ENCODE results near the gene KEAP1.
"Not testable (repeated sequence)": the region's sequence is repeated elsewhere in the genome, so short reads cannot be mapped to it uniquely, and the experiment has no call there.

KEAP1 gene

DNA sequence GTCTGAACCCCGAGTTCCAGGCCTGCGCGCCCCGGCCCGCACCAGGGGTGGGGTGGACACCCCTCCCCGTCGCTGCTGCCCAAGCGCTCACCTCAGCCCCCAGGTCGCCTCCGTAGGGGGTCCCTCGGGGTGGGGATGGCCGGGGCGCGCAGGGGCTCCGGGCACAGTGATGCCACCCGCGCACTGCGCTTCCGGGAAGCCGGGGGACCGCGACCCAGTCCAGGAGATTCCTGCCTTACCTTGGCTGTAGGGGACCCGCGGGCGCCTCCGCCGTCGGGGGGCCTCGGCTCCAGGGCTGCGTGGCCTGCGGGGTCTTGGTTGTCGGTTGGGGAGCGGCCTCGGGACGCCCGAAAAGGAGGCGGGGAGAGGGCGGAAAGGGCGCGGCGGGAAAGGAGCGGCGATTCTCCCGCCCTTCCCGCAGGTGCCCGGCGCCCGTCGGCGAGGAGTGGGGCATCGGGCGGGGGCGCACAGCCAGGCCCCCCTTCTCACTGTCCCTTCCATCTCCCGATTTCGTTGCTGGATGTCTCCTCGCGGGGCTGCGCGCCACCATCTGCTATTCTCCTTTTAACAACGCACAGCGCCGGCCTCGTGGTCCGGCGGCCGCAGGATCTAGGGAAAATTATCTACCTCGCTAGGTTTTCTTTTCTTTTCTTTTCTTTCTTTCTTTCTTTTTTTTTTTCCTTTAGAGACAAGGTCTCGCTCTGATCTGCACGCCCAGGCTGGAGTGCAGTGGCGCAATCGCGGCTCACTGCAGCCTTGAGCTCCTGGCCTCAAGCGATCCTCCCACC, at the start of gene KEAP1:
Gene KEAP1, minus strand, starts transcription at position 355 of the 788 bp plus-strand sequence. CDS start 3,323 bp downstream, outside the sequence.
- peak; percentile 53 for DNase-seq (ENCODE audit: low spot score)

DNA sequence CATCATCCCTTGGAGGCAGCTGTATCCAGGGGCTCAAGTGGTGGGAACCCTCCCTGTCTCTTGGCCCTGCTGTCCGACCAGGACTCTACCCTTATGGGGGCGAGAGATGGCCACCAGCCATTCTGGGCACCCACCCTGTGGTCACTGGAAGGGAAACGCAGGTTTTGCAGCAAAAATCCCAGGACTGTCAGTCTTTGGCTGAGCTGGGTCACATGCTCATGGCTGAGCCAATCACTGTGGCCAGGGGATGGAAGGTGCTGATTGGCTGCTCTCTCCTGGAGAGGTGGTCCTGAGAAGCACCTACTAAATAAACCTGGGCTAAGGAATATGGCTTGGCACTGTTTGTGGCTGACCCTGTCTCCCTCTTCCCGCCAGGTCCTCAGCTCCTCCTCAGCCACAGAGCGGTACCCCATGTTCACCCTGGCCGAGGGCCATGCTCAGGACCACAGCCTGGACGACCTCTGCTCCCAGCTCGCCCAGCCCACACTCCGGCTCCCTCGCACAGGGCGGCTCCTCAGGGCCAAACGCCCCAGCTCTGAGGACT, 49.4 kb upstream of the KEAP1 start:
- peak; percentile 50 for DNase-seq (ENCODE audit: low spot score)

DNA sequence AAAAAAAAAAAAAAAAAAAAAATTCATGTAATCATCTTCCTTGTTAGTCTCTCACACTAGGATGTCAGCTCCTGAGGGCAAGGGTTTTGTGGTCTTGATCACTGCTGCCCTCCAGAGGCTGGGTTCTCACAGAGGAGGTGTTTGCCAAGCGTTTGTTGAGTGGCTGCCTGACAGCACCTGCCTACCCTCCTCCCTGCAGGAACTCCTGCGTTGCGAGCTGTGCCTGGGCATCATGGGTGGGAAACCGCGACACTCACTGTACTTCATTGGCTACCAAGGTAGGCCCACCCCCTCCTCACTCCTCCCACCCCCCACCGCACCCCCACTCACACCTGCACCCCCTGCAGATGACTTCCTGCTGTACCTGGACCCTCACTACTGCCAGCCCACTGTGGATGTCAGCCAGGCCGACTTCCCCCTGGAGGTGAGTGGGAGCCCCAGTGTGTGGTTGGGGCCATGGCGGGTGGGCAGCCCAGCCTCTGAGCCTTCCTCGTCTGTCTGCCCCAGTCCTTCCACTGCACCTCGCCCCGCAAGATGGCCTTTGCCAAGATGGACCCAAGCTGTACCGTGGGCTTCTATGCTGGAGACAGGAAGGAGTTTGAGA, 48.6 kb upstream of the KEAP1 start:
- DNase-seq (ENCODE audit: low spot score): no peak

DNA sequence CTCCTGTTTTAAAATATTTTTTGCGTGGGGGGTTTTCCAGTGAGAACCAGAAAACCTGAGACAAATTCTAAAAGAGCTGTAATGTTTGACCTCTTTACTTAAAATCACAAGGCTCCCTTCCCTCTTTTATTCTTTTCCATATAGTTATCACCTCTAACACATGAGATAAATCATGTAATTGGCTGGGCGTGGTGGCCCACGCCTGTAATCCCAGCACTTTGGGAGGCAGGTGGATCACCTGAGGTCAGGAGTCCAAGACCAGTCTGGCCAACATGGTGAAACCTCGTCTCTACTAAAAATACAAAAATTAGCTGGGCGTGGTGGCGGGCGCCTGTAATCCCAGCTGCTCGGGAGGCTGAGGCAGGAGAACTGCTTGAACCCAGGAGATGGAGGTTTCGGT, 47.9 kb upstream of the KEAP1 start:
- DNase-seq (ENCODE audit: low spot score): not testable (repeated sequence)

DNA sequence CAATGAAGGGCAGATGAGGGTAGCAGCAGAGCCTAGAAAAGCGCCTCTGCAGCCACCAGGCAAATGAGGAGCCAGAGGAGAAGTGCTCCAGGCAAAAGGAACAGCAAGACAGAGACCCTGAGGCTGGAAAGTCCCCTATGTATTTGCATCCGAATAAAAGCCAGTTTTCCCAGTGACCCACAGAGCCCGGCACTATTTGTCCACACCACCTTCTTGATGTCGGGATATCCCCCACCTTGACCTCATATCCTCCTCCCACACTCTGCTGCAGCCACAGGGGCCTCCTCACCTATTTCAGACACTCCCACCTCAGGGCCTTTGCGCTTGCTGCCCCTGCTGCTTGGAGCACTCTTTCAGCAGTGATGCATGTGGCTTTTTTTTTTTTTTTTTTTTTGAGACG, 47.2 kb upstream of the KEAP1 start:
- DNase-seq (ENCODE audit: low spot score): no peak

DNA sequence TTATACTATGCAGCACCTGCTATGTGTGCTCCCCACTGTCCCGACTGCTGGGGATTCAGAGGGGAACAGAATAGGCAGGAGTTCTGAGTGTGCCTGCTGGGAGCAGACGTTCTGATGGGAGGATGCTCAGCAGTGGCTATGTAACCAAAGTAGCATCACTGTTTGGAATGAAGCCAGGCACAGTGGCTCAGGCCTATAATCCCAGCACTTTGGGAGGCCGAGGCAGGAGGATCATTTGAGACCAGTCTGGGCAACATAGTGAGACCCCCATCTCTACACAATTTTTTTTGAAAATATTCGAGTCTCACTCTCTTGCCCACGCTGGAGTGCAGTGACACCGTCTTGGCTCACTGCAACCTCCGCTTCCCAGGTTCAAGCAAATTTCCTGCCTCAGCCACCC, 46.6 kb upstream of the KEAP1 start:
- no peak for DNase-seq (ENCODE audit: low spot score)

DNA sequence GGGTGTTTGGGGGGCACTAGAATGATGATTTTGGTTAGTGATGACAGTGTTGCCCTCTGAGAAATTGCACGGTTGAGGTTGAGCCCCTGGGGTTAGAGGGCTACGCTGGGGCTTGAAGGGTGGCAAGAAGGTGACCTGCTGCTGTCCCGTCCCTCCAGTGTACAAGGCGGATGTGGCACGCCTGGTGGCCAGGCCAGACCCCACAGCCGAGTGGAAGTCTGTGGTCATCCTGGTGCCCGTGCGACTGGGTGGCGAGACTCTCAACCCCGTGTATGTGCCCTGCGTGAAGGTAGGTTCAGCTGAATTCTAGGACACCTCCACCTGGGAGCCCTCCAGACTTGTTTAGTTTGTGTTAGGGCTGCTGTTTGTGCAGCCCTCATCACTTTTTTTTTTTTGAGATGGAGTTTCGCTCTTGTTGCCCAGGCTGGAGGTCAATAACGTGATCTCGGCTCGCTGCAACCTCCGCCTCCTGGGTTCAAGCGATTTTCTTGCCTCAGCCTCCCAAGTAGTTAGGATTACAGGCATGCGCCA, 45.7 kb upstream of the KEAP1 start:
- no peak for DNase-seq (ENCODE audit: low spot score)

GRCh38 chr19:10546817-10547216, 43.7 kb upstream of the KEAP1 start:
- DNase-seq (ENCODE audit: low spot score): no peak

DNA sequence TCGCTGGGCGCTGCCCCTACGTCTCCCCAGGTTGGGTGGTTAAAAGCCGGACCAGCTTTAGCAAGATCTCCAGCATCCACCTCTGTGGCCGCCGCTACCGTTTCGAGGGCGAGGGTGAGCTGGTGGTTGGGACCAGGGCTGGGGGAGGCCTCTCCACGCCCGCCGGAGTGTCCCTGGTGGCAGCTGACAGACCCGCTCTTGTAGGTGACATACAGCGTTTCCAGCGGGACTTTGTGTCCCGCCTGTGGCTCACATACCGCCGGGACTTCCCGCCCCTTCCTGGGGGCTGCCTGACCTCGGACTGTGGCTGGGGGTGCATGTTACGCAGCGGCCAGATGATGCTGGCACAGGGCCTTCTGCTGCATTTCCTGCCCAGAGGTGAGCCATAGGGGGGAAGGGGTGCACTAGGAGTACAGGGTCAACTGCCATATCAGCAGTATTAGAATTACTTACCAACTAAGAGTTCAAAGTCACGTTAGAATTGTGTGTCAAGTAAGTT, 41.6 kb upstream of the KEAP1 start:
- no peak for DNase-seq (ENCODE audit: low spot score)

- DNase-seq (ENCODE audit: low spot score): no peak
Observed at GRCh38 chr19:10544242-10544752, 41.1 kb upstream of the KEAP1 start.

GRCh38 chr19:10543420-10544241, 40.5 kb upstream of the KEAP1 start, which contains the start of gene ATG4D:
ATG4D (plus strand) TSS chr19:10543904; CDS start chr19:10544091, 187 bp downstream.
- peak; percentile 96 for DNase-seq (ENCODE audit: low spot score)

GRCh38 chr19:10543059-10543419, 39.9 kb upstream of the KEAP1 start:
- no peak for DNase-seq (ENCODE audit: low spot score)

GRCh38 chr19:10539016-10539415, 35.9 kb upstream of the KEAP1 start:
- DNase-seq (ENCODE audit: low spot score): not testable (repeated sequence)

GRCh38 chr19:10538204-10538983, 35.2 kb upstream of the KEAP1 start:
- no peak for DNase-seq (ENCODE audit: low spot score)

- no peak for DNase-seq (ENCODE audit: low spot score)
Observed at GRCh38 chr19:10537668-10538067, 34.5 kb upstream of the KEAP1 start.

GRCh38 chr19:10535613-10536012, 32.5 kb upstream of the KEAP1 start:
- DNase-seq (ENCODE audit: low spot score): no peak

GRCh38 chr19:10533646-10534386, 30.7 kb upstream of the KEAP1 start:
- DNase-seq (ENCODE audit: low spot score): no peak

GRCh38 chr19:10532457-10532856, 29.3 kb upstream of the KEAP1 start:
- no peak for DNase-seq (ENCODE audit: low spot score)

DNA sequence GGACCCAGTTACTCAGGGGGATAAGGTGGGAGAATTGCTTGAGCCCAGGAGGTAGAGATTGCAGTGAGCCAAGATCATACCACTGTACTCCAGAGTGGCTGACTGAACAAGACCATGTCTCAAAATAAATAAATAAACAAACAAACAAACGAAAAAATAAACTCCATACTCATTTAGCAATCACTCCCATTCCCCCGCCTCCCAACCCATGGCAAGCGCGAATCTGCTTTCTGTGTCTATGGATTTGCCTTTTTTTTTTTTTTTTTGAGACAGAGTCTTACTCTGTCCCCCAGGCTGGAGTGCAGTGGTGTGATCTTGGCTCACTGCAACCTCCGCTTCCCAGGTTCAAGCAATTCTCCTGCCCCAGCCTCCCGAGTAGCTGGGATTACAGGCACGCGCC, 23.7 kb upstream of the KEAP1 start:
- not testable (repeated sequence) for DNase-seq (ENCODE audit: low spot score)

DNA sequence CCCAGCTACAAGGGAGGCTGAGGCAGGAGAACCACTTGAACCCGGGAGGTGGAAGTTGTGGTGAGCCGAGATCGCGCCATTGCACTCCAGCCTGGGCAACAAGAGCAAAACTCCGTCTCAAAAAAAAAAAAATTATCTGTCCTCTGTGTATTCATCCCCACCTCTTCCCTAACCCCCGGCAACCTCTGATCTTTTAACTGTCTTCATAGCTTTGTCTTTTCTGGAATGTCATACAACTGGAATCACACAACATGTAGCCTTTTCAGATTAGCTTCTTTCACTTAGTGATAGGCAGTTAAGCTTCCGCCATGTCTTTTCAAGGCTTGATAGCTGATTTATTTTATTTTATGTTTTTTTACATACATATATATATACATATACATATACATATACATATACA, 22.5 kb upstream of the KEAP1 start:
- DNase-seq (ENCODE audit: low spot score): no peak

Data from germinal center (tissue), 1 donor.